D341Med (cell line): ENCODE measurements around the gene PRUNE2.
"Not testable (repeated sequence)": the region's sequence is repeated elsewhere in the genome, so short reads cannot be mapped to it uniquely, and the experiment has no call there.

Experiments
- DNase-seq: peaks from one replicate; pipeline ENCODE4 v3.0.0; 2012; ENCODE audit warnings: low spot score

Gene PRUNE2

GRCh38 chr9:76697554-76697953, 208.4 kb downstream of the PRUNE2 start:
- DNase-seq: no peak

DNA sequence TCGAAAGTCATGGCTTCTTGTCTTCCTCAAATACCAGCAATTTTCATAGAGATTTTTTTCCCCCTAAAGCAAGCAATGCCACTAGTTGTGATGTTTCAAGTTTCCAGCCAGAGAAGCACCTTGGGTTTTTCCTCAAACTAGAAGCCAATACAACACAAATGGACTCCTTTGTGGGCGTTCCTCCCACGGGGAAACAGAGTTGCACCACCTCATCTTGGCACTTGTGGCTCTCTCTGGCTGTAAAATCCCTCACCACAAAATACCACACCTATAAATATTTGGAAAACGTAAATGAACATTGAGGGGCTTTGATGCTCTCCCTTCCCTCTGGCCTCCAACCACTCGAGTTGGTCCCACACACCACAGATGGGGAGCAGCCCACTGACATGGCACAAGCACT, 208.8 kb downstream of the PRUNE2 start:
- no peak for DNase-seq

DNA sequence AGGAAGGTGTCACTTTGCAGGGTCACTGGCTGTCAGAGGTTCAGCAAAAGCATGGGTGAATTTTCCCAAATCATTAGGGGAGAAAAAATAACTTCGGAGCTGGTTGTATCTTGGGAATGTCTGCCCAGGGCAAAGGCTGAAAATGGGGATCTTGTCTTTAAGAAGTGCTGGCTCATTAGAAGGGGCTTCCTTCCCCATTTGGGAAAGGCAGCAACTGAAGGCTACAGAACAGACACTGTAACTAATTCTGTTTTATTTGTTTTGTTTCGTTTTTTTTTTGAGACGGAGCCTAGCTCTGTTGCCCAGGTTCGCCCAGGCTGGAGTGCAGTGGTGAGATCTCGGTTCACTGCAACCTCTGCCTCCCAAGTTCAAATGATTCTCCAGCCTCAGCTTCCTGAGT, 212.0 kb downstream of the PRUNE2 start:
- no peak for DNase-seq

GRCh38 chr9:76692458-76693129, 213.3 kb downstream of the PRUNE2 start:
- no peak for DNase-seq

- DNase-seq: no peak
Measured at GRCh38 chr9:76691517-76692313, 214.2 kb downstream of the PRUNE2 start.

DNA sequence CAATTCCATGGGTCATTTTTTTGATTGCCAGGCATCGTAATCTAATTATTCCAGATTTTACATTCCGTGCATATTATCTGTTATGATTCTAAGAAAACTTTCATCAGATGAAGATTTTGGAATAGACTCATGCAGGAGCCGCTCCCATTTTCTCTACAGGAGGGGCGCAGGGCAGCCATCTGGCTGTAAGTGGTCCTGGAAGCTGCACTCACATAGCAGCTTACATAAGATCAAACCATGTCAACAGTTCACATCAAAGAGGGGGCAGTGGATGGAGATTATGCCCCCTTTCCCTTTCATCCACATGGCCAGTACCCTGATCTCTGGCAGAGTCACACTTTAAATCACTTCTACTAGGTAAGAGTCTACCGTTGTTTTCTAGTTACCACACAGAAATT, 214.9 kb downstream of the PRUNE2 start:
- no peak for DNase-seq

GRCh38 chr9:76690246-76690972, 215.5 kb downstream of the PRUNE2 start:
- DNase-seq: no peak

DNA sequence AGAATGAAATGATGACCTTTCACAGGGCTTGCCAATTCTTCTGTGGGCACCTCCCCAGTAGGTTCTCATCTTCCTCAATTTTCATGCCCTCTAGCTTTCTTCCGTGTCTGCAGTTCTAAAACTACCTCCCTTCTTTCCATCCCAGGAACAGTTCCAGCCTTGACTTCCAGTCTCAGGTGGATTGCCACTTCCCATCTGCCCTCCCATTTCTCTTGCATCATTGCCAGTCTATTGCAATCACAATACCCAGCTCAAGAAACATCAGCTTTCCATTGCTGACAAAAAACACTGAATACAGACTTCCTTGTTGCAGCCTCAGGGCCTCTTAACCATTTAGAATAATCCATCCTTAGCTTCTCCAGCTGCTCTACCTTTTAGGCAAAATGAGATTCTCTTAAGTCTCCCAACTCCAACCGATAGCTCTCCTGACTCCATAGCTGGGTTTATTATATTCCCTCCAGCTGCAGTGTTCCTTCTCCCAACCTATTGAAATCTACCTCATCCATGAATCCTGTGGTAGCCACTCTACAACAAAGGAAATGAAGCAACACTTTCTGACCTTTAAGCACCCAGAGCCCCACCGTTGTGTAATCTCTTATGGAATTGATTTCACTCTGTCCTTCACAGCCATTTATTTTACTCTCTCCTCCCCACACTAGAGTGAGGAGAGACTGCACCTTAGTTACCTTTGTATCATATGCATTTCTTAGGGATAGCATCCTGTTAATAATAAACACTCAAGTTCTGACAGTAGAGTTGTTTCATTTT, 217.3 kb downstream of the PRUNE2 start:
- DNase-seq: no peak

- DNase-seq: no peak
Measured at GRCh38 chr9:76687861-76688391, 218.0 kb downstream of the PRUNE2 start.

DNA sequence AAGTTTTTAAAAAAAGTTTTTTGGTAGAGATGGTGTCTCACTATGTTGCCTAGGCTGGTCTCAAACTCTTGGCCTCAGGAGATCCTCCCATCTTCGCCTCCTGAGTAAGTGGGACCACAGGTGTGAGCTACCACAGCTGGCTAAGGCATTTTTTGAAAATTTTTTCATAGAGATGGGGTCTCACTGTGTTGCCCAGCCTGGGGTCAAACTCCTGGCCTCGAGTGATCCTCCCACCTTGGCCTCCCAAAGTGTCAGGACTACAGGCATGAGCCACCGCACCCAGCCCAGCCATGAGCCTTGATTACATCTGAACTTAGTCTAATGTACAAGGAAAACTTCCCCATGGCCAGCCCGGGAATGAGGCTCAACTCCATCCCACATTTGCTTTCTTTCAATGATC, 219.2 kb downstream of the PRUNE2 start:
- DNase-seq: no peak

DNA sequence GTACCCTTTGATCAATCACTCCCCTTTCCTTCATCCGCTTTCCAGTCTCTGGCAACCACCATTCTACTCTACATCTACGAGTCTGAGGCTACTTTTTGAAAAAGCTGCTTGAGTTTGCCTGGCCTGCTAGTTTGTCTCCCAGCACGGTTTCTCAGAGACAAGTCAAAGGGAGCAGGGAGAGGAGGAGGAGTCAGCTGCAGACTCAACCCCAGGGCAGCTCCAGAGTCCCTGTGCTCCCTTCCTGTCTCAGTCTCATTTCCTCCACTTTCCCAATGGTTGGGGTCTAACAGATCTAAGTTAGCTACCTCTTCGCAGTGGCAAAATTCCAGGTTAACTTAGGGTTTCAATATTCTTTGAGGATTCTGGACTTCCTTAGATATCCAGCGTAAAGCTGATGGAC, 221.7 kb downstream of the PRUNE2 start:
- no peak for DNase-seq

DNA sequence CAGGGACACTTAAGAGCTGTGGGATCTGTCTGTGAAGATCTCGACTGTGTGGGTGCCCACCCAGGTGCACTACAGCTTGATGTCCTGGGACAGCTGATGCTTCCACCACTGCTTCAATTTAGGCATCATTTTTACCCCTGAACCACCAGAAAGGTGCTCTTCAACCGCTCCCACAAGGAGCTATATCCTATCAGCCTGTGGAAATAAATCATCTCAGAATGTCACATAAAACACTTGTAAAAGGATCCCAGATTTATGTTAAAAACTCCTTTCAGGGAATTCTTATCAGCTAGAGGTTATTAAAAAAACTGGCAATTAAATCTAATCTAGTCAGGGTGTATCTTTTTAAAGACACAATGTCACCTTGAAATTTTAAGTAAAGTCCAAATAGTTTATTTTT, 224.4 kb downstream of the PRUNE2 start:
- DNase-seq: no peak

GRCh38 chr9:76680716-76681425, 225.0 kb downstream of the PRUNE2 start:
- no peak for DNase-seq

GRCh38 chr9:76677481-76678055, 228.3 kb downstream of the PRUNE2 start:
- no peak for DNase-seq

DNA sequence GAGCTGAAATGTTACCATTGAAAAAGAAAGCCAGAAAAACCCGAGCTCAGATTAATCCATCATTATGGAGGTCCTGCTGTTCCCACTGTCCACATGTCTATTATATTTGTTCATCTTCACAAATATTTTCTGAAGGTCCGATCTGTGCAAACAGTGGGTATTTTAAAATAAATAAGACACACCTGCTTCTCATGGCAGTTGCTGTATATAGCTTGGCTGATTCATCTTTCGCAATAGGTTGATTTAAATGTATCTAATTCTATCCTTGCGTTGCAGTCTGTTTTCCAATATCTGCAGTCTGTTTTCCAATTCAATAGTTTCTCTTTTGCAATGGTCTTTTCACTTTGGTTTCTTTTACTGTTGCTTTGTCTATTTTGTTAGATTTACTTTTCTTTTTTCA, 229.1 kb downstream of the PRUNE2 start:
- no peak for DNase-seq

- DNase-seq: no peak
Measured at GRCh38 chr9:76667521-76667957, 238.4 kb downstream of the PRUNE2 start.

DNA sequence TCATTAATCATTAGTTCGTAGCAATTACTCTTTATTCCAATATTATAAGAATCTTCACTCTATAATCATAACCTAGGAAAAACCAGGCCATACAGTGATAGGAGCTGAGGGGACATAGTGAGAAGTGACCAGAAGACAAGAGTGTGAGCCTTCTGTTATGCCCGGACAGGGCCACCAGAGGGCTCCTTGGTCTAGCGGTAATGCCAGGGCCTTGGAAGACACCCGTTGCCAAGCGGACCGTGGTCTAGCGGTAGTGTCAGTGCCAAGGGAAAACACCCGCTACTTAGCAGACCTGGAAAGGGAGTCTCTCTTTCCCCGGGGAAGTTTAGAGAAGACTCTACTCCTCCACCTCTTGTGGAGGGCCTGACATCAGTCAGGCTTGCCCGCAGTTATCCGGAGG, 239.9 kb downstream of the PRUNE2 start:
- DNase-seq: not testable (repeated sequence)

GRCh38 chr9:76665458-76665857, 240.5 kb downstream of the PRUNE2 start:
- DNase-seq: no peak

DNA sequence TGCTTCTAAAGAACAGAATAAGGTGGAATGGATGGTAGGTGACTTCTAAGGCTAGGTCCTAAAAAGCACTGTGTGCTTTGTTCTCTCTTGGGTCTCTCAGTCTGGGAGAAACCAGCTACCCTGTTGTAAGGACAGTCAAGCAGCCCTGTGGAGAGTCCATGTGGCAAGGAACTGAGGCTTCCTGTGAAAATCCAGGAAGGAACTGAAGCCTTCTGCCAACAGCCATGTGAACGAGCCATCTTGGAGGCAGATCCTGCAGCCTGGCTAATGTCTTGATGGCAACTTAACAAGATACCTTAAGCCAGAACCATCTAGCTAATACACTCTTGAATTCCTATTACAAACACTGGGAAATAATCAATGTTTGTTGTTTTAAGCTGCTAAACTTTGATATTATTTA, 241.8 kb downstream of the PRUNE2 start:
- DNase-seq: no peak

- no peak for DNase-seq
Measured at GRCh38 chr9:76662476-76663281, 243.2 kb downstream of the PRUNE2 start.
